ENCODE results near the gene SPAG16.

GRCh38 chr2:213261715-213262114 lies 22.5 kb upstream of the SPAG16 start:
- TF ChIP-seq EP300 (IDR thresholded peaks at IDR 0.05; ENCODE audit: borderline replicate concordance) (no peak), TCF12 (IDR thresholded peaks at IDR 0.05; ENCODE audit: low read depth) (no peak), CEBPB (IDR thresholded peaks at IDR 0.05) (no peak), NFIC (IDR thresholded peaks at IDR 0.05) (no peak), EGR1 (IDR thresholded peaks at IDR 0.05) (no peak), TAF1 (IDR thresholded peaks at IDR 0.05; ENCODE audit: low read depth) (no peak), TEAD4 (IDR thresholded peaks at IDR 0.05) (no peak), MAX (IDR thresholded peaks at IDR 0.05) (no peak), REST (IDR thresholded peaks at IDR 0.05; ENCODE audit: low read depth) (no peak), RAD21 (IDR thresholded peaks at IDR 0.05; ENCODE audit: low read depth) (no peak), YY1 (IDR thresholded peaks at IDR 0.05; ENCODE audit: low read depth) (no peak), CREB1 (IDR thresholded peaks at IDR 0.05; ENCODE audit: low read depth) (no peak), USF1 (IDR thresholded peaks at IDR 0.05) (no peak)

All from Ishikawa (cell line).